ENCODE data around the gene ADORA1.

The ADORA1 gene

DNA sequence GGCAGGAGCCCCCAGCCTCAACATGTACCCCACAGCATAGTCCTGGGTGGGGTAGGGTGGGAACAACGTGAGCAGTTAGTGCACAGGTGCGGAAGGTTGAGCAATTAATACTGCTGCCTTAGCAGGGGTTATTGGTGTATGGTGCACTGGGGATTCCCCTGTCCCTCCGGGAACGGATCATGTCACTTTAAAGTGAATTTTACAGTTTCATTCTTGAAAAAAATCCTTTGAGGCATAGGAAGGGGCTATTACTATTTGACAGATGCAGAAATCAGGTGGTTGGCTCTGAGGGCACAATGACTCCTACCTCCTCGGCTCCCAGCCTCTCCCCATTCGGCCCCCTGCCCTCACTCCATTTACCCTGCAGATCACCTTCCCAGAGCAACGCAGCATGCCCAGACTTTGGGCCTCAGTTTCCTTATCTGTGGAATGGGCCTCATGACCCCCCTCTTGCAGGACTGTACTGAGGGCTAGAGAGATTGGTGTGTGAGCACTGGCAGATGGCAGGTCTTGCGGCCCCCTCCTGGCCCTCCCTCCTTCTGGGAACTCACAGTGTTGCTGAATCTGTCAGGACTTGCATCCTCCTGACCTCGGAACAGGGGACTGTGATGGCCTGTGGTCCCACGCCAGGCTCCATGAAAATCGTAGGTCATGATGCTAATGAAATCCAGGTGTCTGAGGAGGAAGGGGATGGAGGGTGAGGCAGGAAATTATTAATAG is 53.2 kb downstream of the ADORA1 start:
- H3K4me3 ChIP-seq (replicated peaks in 1 of 2; ENCODE audit: low read depth in 2 of 2, low read length in 2 of 2), result no peak overlapping the region
- no peak for DNase-seq (ENCODE audit: low read depth in 2 of 2)
- TF ChIP-seq CTCF (IDR thresholded peaks at IDR 0.05; ENCODE audit: low read depth, low read length), result no peak

DNA sequence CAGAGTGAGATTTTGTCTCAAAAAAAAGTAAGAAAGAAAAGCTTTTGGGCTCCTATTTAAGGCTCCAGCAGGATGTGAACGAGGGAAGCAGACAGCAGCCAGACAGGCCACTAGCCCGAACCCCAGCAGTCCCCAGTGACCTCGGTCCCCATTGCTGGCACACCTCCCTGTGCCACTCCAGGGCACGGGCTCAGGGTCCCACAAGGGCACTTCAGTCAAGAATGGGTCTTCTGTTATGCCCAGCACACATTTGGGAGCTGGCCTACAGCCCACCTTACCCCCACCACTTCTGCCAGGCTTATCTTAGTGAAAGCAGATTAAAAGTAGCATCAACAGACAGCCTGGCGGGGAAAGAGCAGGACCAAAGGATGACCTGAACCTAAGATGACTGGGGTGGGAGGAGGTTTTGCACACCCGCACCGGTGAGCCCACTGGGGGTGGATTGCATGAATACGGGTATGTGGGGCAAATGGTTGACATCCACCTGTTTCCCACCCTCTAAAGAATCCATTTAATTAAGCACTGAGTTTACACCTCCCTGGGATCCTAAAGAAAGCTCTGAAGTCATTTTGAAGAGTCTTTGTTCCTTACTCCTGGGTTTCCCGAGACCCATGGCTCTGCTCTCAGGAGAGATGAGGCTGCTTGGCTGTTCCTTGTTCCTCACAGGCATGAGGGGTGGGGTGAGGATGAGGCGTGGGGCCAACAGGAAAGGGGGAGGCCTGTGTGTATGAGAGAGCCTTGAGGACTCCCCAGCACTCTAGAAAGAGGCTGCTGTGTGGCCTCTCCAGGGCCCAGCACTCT is 54.3 kb downstream of the ADORA1 start:
- peak in 1 of 2 donors; percentile 43 for DNase-seq (ENCODE audit: low read depth in 2 of 2)
- no peak for TF ChIP-seq CTCF (IDR thresholded peaks at IDR 0.05; ENCODE audit: low read depth, low read length)
- H3K4me3 ChIP-seq (replicated peaks in 1 of 2; ENCODE audit: low read depth in 2 of 2, low read length in 2 of 2), result no peak overlapping the region

DNA sequence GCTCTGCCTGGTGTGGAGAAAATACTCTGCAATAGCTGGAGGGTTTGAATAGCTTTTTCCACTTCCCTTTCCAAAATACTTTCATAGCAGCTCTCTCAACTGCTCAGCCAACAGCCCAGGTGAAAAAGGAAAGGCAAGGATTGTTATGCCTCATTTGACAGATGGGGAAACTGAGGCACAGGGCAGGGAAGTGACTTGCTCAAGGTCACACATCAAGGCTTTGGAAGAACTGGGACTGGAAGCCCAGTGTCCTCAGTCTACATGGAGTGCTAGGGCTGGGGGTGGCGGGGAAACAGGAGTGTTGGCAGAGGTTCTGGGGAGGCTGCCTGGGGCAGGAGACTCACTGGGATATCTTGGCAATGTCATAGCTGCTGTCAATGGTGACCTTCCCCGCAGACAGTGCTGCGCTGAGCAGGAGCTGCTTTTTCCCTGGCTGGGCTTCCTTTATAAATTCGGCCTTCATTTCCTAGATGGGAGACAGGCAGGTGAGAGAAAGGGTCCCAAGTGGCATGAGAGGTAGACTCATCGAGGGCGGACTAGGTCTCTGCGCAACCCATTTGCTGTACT is 54.9 kb downstream of the ADORA1 start:
- no peak for TF ChIP-seq CTCF (IDR thresholded peaks at IDR 0.05; ENCODE audit: low read depth, low read length)
- H3K4me3 ChIP-seq (replicated peaks in 1 of 2; ENCODE audit: low read depth in 2 of 2, low read length in 2 of 2), result no peak overlapping the region
- no peak for DNase-seq (ENCODE audit: low read depth in 2 of 2)

GRCh38 chr1:203183828-203184227 is 56.3 kb downstream of the ADORA1 start:
- no peak for DNase-seq (ENCODE audit: low read depth in 2 of 2)
- no peak overlapping the region for H3K4me3 ChIP-seq (replicated peaks in 1 of 2; ENCODE audit: low read depth in 2 of 2, low read length in 2 of 2)
- TF ChIP-seq CTCF (IDR thresholded peaks at IDR 0.05; ENCODE audit: low read depth, low read length), result no peak

DNA sequence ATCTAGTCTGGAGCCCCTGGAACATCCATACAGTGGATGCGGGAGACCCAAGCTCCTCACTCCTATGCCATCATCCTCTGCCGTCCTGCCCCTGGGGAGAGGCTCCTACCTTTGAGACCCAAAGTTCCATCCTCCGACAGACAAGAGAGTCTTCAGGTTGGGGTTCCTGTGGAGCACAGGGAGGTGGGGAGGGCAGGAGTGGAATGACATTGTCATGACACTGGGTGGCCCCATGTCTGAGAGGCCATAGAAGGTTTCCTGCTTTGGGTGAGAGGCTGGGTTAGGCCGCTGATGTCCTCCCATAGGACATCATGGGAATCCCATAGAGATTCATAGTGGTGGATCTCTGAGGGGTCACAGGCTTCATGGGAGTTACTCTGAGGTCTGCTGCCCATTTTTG is 56.9 kb downstream of the ADORA1 start:
- peak overlapping the region in 1 of 2 donors; percentile 4 for H3K4me3 ChIP-seq (replicated peaks in 1 of 2; ENCODE audit: low read depth in 2 of 2, low read length in 2 of 2)
- no peak for TF ChIP-seq CTCF (IDR thresholded peaks at IDR 0.05; ENCODE audit: low read depth, low read length)
- no peak for DNase-seq (ENCODE audit: low read depth in 2 of 2)

DNA sequence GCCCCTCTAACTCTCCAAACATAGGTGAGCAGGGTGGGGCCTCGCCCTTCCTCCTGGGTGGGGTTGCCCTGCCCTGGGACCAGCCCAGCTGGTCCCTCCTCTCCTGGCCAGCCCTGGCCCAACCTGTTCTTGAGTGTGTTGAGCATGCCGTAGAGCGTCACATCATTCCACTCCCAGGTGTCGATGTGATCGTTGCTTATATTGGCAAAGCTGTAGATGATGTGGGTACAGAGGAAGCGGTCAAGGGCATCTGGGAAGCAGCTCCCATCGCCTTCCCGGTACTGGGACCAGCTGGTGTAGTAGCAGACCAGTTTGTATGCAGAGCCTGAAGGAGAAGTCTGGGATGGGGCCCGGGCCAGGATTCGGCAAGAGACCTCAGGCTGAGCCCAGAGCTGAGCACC is 57.5 kb downstream of the ADORA1 start:
- H3K4me3 ChIP-seq (replicated peaks in 1 of 2; ENCODE audit: low read depth in 2 of 2, low read length in 2 of 2), result peak overlapping the region in 1 of 2 donors; percentile 6
- no peak for DNase-seq (ENCODE audit: low read depth in 2 of 2)
- no peak for TF ChIP-seq CTCF (IDR thresholded peaks at IDR 0.05; ENCODE audit: low read depth, low read length)

Measured in cardiac fibroblast (primary cell).